ENCODE measurements around the gene ELANE. TPM values are rescaled to one million over a fixed set of nuclear protein-coding genes. Genes with fewer than 3 reads are reported as not detected.

The ELANE gene
- total RNA-seq, 1 experiment from 2014 or later, result not detected

- Mint-ChIP-seq H3K4me1 (ENCODE audit: low read depth, unreplicated experiment) (no peaks in the 10 kb centered on the region), H3K9me3 (ENCODE audit: unreplicated experiment) (no peaks in the 10 kb centered on the region), H3K4me3 (ENCODE audit: unreplicated experiment) (no peak overlapping the region), H3K27me3 (ENCODE audit: insufficient read depth, unreplicated experiment) (no peaks in the 10 kb centered on the region), H3K36me3 (ENCODE audit: insufficient read depth, unreplicated experiment) (peaks cover 75% of the 10 kb centered on the region), H3K27ac (ENCODE audit: unreplicated experiment) (no peak overlapping the region)
- POLR2A ChIA-PET, result no interaction called here
- no TSS peak for BruUV-seq (replicated peaks)
- intact Hi-C loops (cut with micrococcal nuclease; ENCODE audit: unreplicated experiment), result no loop called here
- DNase-seq, result peak; percentile 38 to 68
- TF ChIP-seq CTCF (IDR thresholded peaks at IDR 0.05; ENCODE audit: insufficient read depth in 1 of 2, low read depth in 1 of 2, low read length in 1 of 2, severe bottlenecking in 1 of 2, unreplicated experiment in 1 of 2), result no peak
- CTCF ChIA-PET, result no interaction called here
- no peaks in the 10 kb centered on the region; the same call in 1 of the 2 replicates for H3K4me1 ChIP-seq
- no peak overlapping the region for H3K4me3 ChIP-seq (ENCODE audit: low read depth, low read length)
- H3K9me3 ChIP-seq, result no peaks in the 10 kb centered on the region
- H3K36me3 ChIP-seq (ENCODE audit: control insufficient read depth, insufficient read depth, low read length), result peaks cover 8% of the 10 kb centered on the region
- no peaks in the 10 kb centered on the region for H3K27me3 ChIP-seq (replicated peaks; ENCODE audit: control insufficient read depth, insufficient read depth, low read length)
Measured at GRCh38 chr19:872266-872951, 20.3 kb downstream of the ELANE start.

- no peaks in the 10 kb centered on the region for H3K9me3 Mint-ChIP-seq (ENCODE audit: unreplicated experiment)
- intact Hi-C loops (cut with micrococcal nuclease; ENCODE audit: unreplicated experiment), result no loop called here
- H3K4me3 Mint-ChIP-seq (ENCODE audit: unreplicated experiment), result no peak overlapping the region
- H3K36me3 Mint-ChIP-seq (ENCODE audit: insufficient read depth, unreplicated experiment), result peaks cover 68% of the 10 kb centered on the region
- DNase-seq, result no peak
- POLR2A ChIA-PET, result no interaction called here
- H3K27ac Mint-ChIP-seq (ENCODE audit: unreplicated experiment), result no peak overlapping the region
- CTCF ChIA-PET, result no interaction called here
- no peak for TF ChIP-seq CTCF (IDR thresholded peaks at IDR 0.05; ENCODE audit: insufficient read depth in 1 of 2, low read depth in 1 of 2, low read length in 1 of 2, severe bottlenecking in 1 of 2, unreplicated experiment in 1 of 2)
- H3K27me3 ChIP-seq (replicated peaks; ENCODE audit: control insufficient read depth, insufficient read depth, low read length), result no peaks in the 10 kb centered on the region
- H3K36me3 ChIP-seq (ENCODE audit: control insufficient read depth, insufficient read depth, low read length), result peaks cover 5% of the 10 kb centered on the region
- H3K4me1 ChIP-seq, result no peaks in the 10 kb centered on the region; the same call in 1 of the 2 replicates
- H3K9me3 ChIP-seq, result no peaks in the 10 kb centered on the region
- BruUV-seq (replicated peaks), result no TSS peak
- no peaks in the 10 kb centered on the region for H3K27me3 Mint-ChIP-seq (ENCODE audit: insufficient read depth, unreplicated experiment)
- no peak overlapping the region for H3K4me3 ChIP-seq (ENCODE audit: low read depth, low read length)
- no peaks in the 10 kb centered on the region for H3K4me1 Mint-ChIP-seq (ENCODE audit: low read depth, unreplicated experiment)
Measured at GRCh38 chr19:873084-873483, 21.0 kb downstream of the ELANE start.

- POLR2A ChIA-PET, result no interaction called here
Measured at GRCh38 chr19:873561-874041, 21.5 kb downstream of the ELANE start.

More at GRCh38 chr19:873561-874041, 21.5 kb downstream of the ELANE start:
- intact Hi-C loops (cut with micrococcal nuclease; ENCODE audit: unreplicated experiment), result no loop called here
- H3K36me3 Mint-ChIP-seq (ENCODE audit: insufficient read depth, unreplicated experiment), result peaks cover 65% of the 10 kb centered on the region
- H3K9me3 Mint-ChIP-seq (ENCODE audit: unreplicated experiment), result no peaks in the 10 kb centered on the region
- Histone ChIP-seq H3K36me3 (ENCODE audit: control insufficient read depth, insufficient read depth, low read length) (peaks cover 3% of the 10 kb centered on the region), H3K27me3 (replicated peaks; ENCODE audit: control insufficient read depth, insufficient read depth, low read length) (no peaks in the 10 kb centered on the region), H3K4me1 (no peaks in the 10 kb centered on the region; the same call in 1 of the 2 replicates), H3K4me3 (ENCODE audit: low read depth, low read length) (no peak overlapping the region), H3K9me3 (no peaks in the 10 kb centered on the region)
- CTCF ChIA-PET, result interaction anchor here (0.6 kb wide), 1 partner anchor 113 kb away, joined by 3 read pairs; no protein-coding TSS in a partner anchor
- DNase-seq, result no peak
- BruUV-seq (replicated peaks), result no TSS peak
- no peak for TF ChIP-seq CTCF (IDR thresholded peaks at IDR 0.05; ENCODE audit: insufficient read depth in 1 of 2, low read depth in 1 of 2, low read length in 1 of 2, severe bottlenecking in 1 of 2, unreplicated experiment in 1 of 2)
- H3K4me3 Mint-ChIP-seq (ENCODE audit: unreplicated experiment), result no peak overlapping the region
- H3K27me3 Mint-ChIP-seq (ENCODE audit: insufficient read depth, unreplicated experiment), result no peaks in the 10 kb centered on the region
- no peaks in the 10 kb centered on the region for H3K4me1 Mint-ChIP-seq (ENCODE audit: low read depth, unreplicated experiment)
- H3K27ac Mint-ChIP-seq (ENCODE audit: unreplicated experiment), result no peak overlapping the region

All from Caco-2 (cell line).